Adrenal gland (tissue), 12 donors: ENCODE measurements around the gene NECAB3. TPM values are rescaled to one million over a fixed set of nuclear protein-coding genes. Genes with fewer than 3 reads are reported as not detected.

Experiments
- DNase-seq, 7 donors: peaks; one replicate each; pipeline ENCODE4 v3.0.0-alpha.2; 2019 to 2020
- H3K27ac ChIP-seq, 5 donors: fragments of 200-600 bp; sonication (generic) in 4 of 5; 1 replicate in 3 of 5; 2 replicates in 2 of 5; pipeline versions ENCODE4 v1.5.1 to v1.8.0; 2016 to 2020; ENCODE audit warnings: mild to moderate bottlenecking in 1 of 5
- H3K27me3 ChIP-seq: fragments of 200-600 bp; 2 replicates; pipeline ENCODE4 v1.8.0; 2021
- H3K36me3 ChIP-seq, 2 donors: fragments of 200-600 bp; replicated peaks in 1 of 2; 1 replicate in 1 of 2; 2 replicates in 1 of 2; pipeline versions ENCODE4 v1.5.1 to v1.8.0; 2018 to 2022
- H3K4me1 ChIP-seq, 2 donors: fragments of 200-600 bp; replicated peaks in 1 of 2; 1 replicate in 1 of 2; 2 replicates in 1 of 2; pipeline versions ENCODE4 v1.5.1 to v1.8.0; 2018 to 2021
- H3K4me3 ChIP-seq, 4 donors: fragments of 200-600 bp; sonication (generic) in 3 of 4; one replicate each; pipeline ENCODE4 v1.5.1; 2016 to 2018
- H3K9me3 ChIP-seq, 3 donors: fragments of 200-600 bp; sonication (generic) in 1 of 3; replicated peaks in 1 of 3; 1 replicate in 2 of 3; 2 replicates in 1 of 3; pipeline versions ENCODE4 v1.5.1 to v1.8.0; 2016 to 2021
- POLR2A ChIP-seq, 2 donors: fragments of 450-650 bp; IDR thresholded peaks; one replicate each; pipeline ENCODE4 v1.6.1; 2017; ENCODE audit warnings: antibody characterized with exemption in 2 of 2, mild to moderate bottlenecking in 2 of 2, moderate library complexity in 1 of 2
- WGBS, 4 donors: extraction: QIAGEN DNeasy Blood & Tissue Kit in 2 of 4; methylation state at CpG; one replicate each; pipeline versions ENCODE4 v1.1.5 to v1.1.7; 2013 to 2017; 5-methylcytosine and 5-hydroxymethylcytosine counted together
- intact Hi-C, 2 donors: fragments of 100-400 bp; cut with DNase I; formaldehyde crosslinking; loops; one replicate each; pipeline versions ENCODE4 v1.14.1 to v1.15.0; 2022 to 2023
- polyA plus RNA-seq, 3 donors: library from polyadenylated mRNA; stranded (reverse); fragments of 200-250 nt in 2 of 3; fragments of 350-450 nt in 1 of 3; fragmentation: Illumina TruSeq in 1 of 3; extraction: RNeasy Lipid Tissue Mini Kit (QIAGEN cat#74804) in 1 of 3; gene quantifications; one replicate each; pipeline ENCODE4 v1.2.3, GENCODE V29; 2013 to 2014
- total RNA-seq, 9 donors: library from RNA; depleted of rRNA in 4 of 9; stranded (reverse); fragments of >200 nt in 4 of 9; fragments of 120-200 nt in 1 of 9; fragmentation: NEBNext Ultra II Directional in 1 of 9; extraction: Animal tissue kit (Norgen Biotek cat#: 25700) in 1 of 9; gene quantifications; one replicate each; pipeline versions ENCODE4 v1.1.0 to v1.2.4, GENCODE V29; 2013 to 2023
- TF ChIP-seq, protein P1 (sequence below), 6 experiments: fragments of 450-650 bp in 4 of 6; fragments of 200-600 bp in 2 of 6; sonication (generic) in 1 of 6; IDR thresholded peaks; 1 replicate in 5 of 6; 2 replicates in 1 of 6; pipeline versions ENCODE4 v1.5.1 to v1.8.0; 2016 to 2021; ENCODE audit warnings: antibody characterized with exemption in 6 of 6, mild to moderate bottlenecking in 2 of 6, moderate library complexity in 1 of 6
- donor health status: healthy with polysubstance abuse.
- donor health status: Bipolar disorder and iron deficiency.
- donor health status: DM: yes; HTN: yes; CAD: no.
- donor health status: DM: no; HTN: no; CAD: no.
- donor health status: DM: no; HTN: no; CAD: no.
- donor health status: DM: yes; HTN: yes; CAD: no.

NECAB3 gene
- total and polyA plus RNA-seq, 12 donors: 23.4 to 279 (median 142) TPM

DNA sequence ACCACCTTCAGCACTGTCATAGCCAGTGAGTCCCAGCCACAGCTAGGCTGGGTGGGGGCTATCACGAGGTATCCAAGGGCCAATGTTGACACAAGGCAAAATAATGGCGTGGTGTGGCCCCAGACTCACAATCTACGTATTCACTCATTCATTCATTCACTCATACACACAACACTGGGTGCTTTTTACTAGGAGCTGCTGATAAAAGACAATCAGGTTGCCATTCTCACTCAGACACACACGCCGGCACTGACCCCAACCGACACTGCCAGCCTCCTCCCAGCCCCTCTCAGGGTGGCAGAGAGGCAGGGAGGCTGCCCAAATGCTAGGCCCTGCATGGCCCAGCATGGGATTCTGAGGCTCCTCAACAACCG is 13.6 kb downstream of the NECAB3 start:
- Histone ChIP-seq H3K27ac (no peak overlapping the region), H3K36me3 (peaks cover 0 to 34% of the 10 kb centered on the region in 2 donors), H3K4me3 (no peak overlapping the region), H3K27me3 (no peaks in the 10 kb centered on the region), H3K9me3 (no peaks in the 10 kb centered on the region), H3K4me1 (peaks cover 8 to 17% of the 10 kb centered on the region in 2 donors)
- 86 to 94% (median 89%) methylated on average over 5 to 7 of the region's 7 CpGs for WGBS, 4 donors
- DNase-seq: peak in 1 of 7 donors; percentile 50
- TF ChIP-seq, protein P1, sequence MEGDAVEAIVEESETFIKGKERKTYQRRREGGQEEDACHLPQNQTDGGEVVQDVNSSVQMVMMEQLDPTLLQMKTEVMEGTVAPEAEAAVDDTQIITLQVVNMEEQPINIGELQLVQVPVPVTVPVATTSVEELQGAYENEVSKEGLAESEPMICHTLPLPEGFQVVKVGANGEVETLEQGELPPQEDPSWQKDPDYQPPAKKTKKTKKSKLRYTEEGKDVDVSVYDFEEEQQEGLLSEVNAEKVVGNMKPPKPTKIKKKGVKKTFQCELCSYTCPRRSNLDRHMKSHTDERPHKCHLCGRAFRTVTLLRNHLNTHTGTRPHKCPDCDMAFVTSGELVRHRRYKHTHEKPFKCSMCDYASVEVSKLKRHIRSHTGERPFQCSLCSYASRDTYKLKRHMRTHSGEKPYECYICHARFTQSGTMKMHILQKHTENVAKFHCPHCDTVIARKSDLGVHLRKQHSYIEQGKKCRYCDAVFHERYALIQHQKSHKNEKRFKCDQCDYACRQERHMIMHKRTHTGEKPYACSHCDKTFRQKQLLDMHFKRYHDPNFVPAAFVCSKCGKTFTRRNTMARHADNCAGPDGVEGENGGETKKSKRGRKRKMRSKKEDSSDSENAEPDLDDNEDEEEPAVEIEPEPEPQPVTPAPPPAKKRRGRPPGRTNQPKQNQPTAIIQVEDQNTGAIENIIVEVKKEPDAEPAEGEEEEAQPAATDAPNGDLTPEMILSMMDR (IDR thresholded peaks at IDR 0.05): no peak
- no peak for TF ChIP-seq POLR2A (IDR thresholded peaks at IDR 0.05)
- intact Hi-C loops: loop anchor here in 1 of 2 donors (5.0 kb wide), 1 partner anchor 208 kb away; no protein-coding TSS in a partner anchor

DNA sequence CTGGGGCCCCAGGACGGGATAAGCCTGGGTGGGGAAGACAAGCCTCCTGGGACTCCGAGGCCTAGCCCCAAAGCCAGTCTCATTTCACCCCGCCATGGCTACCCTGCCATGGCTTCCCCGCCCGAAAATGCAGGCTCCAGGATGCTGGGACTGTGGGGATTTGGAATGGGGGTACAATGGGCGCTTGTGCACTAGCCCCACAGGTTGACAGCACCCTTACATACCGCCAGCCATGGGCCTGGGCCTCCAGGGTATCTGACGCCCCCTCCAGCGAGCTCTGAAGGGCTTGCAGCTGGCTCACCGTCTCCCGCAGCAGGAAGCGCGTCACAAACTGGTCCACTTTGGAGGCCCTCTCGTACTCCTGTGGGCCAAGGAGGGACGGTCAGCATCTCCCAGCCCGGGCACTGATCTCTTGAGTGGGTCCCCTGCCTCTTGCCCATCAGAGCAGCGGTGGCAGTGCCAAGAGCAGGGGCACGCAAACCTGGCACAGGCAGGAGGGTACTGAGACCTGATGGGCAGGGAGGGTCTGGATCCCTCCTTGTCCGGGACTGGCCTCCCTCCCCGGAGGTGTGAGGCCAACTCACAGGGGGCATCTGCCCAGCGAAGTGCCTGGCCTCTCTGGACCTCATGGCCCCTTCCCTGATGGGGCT is 14.1 kb downstream of the NECAB3 start:
- Histone ChIP-seq H3K4me1 (peaks cover 8 to 17% of the 10 kb centered on the region in 2 donors), H3K4me3 (no peak overlapping the region), H3K9me3 (no peaks in the 10 kb centered on the region), H3K27ac (no peak overlapping the region), H3K36me3 (peaks cover 0 to 34% of the 10 kb centered on the region in 2 donors), H3K27me3 (no peaks in the 10 kb centered on the region)
- WGBS, 4 donors: 87 to 93% (median 89%) methylated on average over 2 to 21 of the region's 21 CpGs
- peak in 2 of 7 donors; percentile 26 to 50 for DNase-seq
- TF ChIP-seq, protein P1 (IDR thresholded peaks at IDR 0.05): no peak
- TF ChIP-seq POLR2A (IDR thresholded peaks at IDR 0.05): no peak
- intact Hi-C loops: loop anchor here in 1 of 2 donors (5.0 kb wide), 1 partner anchor 208 kb away; no protein-coding TSS in a partner anchor

DNA sequence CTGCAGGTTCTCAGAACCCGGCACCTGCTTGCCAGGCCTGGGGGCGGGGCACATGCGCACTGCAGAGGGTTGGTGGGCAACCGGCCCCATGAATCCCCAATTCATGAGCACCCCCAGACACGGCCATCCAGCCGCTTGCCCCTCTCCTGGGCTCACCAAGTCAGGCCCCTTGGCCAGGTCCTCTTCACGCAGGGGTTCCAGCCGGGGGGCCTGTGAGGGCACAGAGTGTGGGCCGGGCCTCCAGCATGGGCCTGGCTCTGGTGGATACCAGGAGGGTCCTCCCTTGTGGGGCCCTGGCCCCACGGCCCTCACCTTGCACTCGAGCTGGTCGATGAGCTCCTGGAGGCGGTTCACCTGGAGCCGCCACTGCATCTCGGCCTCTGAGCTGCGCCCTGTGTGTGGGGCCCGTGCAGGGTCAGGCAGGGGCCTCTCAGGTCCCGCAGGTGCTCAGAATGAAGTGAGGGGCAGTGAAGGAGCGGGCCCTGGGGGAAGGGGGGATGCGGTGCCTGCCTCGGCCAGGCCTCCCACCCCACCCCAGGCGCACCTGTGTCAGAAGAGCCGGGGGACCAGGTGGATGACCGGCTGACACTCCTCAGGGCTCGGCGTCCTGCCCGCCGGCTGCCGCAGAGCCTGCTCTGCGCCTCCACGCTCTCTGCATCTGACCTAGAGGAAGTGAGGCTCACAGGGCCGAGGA is 14.7 kb downstream of the NECAB3 start:
- peak in 3 of 7 donors; percentile 16 to 49 (median 28) for DNase-seq
- Histone ChIP-seq H3K27ac (no peak overlapping the region), H3K36me3 (peaks cover 0 to 34% of the 10 kb centered on the region in 2 donors), H3K4me1 (peaks cover 8 to 15% of the 10 kb centered on the region in 2 donors), H3K27me3 (no peaks in the 10 kb centered on the region), H3K4me3 (no peak overlapping the region), H3K9me3 (no peaks in the 10 kb centered on the region)
- intact Hi-C loops: loop anchor here in 1 of 2 donors (5.0 kb wide), 1 partner anchor 207 kb away; no protein-coding TSS in a partner anchor
- TF ChIP-seq, protein P1 (IDR thresholded peaks at IDR 0.05): no peak
- TF ChIP-seq POLR2A (IDR thresholded peaks at IDR 0.05): no peak
- 92 to 98% (median 93%) methylated on average over 9 to 32 of the region's 32 CpGs for WGBS, 4 donors

DNA sequence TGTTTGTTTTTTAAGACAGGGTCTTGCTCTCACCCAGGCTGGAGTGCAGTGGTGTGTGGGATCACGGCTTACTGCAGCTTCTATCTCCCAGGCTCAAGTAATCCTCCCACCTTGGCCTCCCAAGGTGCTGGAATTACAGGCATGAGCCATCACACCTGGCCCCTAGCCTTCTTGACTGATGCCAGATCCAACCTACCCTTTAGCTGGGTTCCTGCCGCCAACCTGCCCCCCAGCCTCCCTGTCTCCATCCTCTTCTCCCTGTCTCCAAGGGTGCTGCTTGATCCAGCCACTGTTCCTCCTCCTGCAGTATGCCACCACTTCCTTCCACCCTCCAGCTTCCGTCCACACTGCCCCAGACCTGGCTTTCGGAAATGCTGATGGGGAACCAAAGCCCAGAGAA is 15.3 kb downstream of the NECAB3 start:
- no peaks in the 10 kb centered on the region for H3K27me3 ChIP-seq
- peaks cover 0 to 34% of the 10 kb centered on the region in 2 donors for H3K36me3 ChIP-seq
- no peaks in the 10 kb centered on the region for H3K9me3 ChIP-seq
- 88 to 100% (median 94%) methylated on average over 4 of the region's 4 CpGs for WGBS, 4 donors
- intact Hi-C loops: no loop called here
- DNase-seq: peak in 1 of 7 donors; percentile 11
- TF ChIP-seq, protein P1 (IDR thresholded peaks at IDR 0.05): no peak
- TF ChIP-seq POLR2A (IDR thresholded peaks at IDR 0.05): no peak
- H3K4me1 ChIP-seq: peaks cover 6 to 10% of the 10 kb centered on the region in 2 donors
- H3K4me3 ChIP-seq: no peak overlapping the region
- no peak overlapping the region for H3K27ac ChIP-seq
